Testis (tissue), 2 donors: ENCODE results near the gene TIAM2.

ENCODE experiments used
- POLR2A ChIP-seq: fragments of 450-650 bp; IDR thresholded peaks from one replicate; pipeline ENCODE4 v1.6.1; 2017; ENCODE audit warnings: antibody characterized with exemption, mild to moderate bottlenecking, moderate library complexity
- TF ChIP-seq, protein P1 (sequence below), 3 experiments: fragments of 450-650 bp in 2 of 3; fragments of 200-600 bp in 1 of 3; sonication (generic) in 1 of 3; IDR thresholded peaks; one replicate each; pipeline ENCODE4 v1.5.1; 2016 to 2019; ENCODE audit warnings: antibody characterized with exemption in 3 of 3, mild to moderate bottlenecking in 2 of 3, moderate library complexity in 1 of 3

DNA sequence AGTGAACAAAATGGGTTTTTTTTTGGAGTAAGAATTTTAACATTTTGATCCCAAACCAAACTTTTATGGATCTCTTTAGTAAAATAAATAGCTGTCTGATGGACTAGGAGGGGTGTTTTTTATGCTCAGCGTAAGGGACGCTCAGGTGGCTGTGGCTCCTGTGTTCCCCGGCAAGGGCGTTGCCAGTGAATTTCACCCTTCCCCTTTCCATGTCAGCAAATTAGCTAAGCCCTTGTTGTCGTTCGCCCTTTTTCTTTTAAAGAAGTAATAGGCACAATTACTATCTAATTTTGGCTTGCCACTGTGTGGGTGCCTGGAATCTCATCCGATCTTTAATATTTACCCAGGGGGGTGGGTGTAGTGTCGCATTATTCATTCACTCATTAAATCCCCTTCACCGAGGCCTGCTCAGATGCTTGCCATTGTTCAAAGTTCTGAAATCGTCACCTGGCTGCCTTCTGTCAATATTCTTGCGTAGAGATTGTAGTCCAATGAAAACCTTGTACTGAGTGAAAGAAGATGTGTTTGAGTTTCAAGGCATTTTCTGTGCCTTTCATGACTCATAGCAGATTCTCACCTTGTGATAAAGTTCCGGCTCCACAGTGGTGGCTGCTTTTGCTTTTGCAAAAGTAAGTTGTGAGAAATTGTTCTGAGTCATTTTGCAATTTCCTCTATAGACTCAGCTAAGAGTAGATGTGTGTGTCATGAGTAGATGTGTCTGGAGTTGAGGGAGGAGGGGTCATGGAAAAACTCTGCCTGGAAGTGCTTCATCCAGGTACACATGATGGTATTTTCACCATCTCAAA is 228.7 kb downstream of the TIAM2 start:
- TF ChIP-seq, protein P1, sequence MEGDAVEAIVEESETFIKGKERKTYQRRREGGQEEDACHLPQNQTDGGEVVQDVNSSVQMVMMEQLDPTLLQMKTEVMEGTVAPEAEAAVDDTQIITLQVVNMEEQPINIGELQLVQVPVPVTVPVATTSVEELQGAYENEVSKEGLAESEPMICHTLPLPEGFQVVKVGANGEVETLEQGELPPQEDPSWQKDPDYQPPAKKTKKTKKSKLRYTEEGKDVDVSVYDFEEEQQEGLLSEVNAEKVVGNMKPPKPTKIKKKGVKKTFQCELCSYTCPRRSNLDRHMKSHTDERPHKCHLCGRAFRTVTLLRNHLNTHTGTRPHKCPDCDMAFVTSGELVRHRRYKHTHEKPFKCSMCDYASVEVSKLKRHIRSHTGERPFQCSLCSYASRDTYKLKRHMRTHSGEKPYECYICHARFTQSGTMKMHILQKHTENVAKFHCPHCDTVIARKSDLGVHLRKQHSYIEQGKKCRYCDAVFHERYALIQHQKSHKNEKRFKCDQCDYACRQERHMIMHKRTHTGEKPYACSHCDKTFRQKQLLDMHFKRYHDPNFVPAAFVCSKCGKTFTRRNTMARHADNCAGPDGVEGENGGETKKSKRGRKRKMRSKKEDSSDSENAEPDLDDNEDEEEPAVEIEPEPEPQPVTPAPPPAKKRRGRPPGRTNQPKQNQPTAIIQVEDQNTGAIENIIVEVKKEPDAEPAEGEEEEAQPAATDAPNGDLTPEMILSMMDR (IDR thresholded peaks at IDR 0.05), result no peak
- TF ChIP-seq POLR2A, result no peak
